Measurements from ENCODE around the gene ZNF142. TPM values are rescaled to one million over a fixed set of nuclear protein-coding genes. Genes with fewer than 3 reads are reported as not detected.

The ZNF142 gene
- total RNA-seq, 1 donor from 2014 or later: 28.7 TPM

GRCh38 chr2:218658671-218659257 is 659 bp downstream of the ZNF142 start:
- DNase-seq (ENCODE audit: extremely low read depth, low read depth, low spot score): no peak

- no peak for DNase-seq (ENCODE audit: extremely low read depth, low read depth, low spot score)
Observed at GRCh38 chr2:218655751-218656150, 3.7 kb downstream of the ZNF142 start.

GRCh38 chr2:218648787-218649100 is 10.7 kb downstream of the ZNF142 start:
- DNase-seq (ENCODE audit: extremely low read depth, low read depth, low spot score): no peak

- DNase-seq (ENCODE audit: extremely low read depth, low read depth, low spot score): no peak
Observed at GRCh38 chr2:218648088-218648786, 11.2 kb downstream of the ZNF142 start.

GRCh38 chr2:218645126-218645525 is 14.3 kb downstream of the ZNF142 start:
- DNase-seq (ENCODE audit: extremely low read depth, low read depth, low spot score): no peak

GRCh38 chr2:218644721-218645120 is 14.7 kb downstream of the ZNF142 start:
- DNase-seq (ENCODE audit: extremely low read depth, low read depth, low spot score): no peak

GRCh38 chr2:218643751-218644310 is 15.6 kb downstream of the ZNF142 start:
- DNase-seq (ENCODE audit: extremely low read depth, low read depth, low spot score): no peak

GRCh38 chr2:218642786-218643185 is 16.6 kb downstream of the ZNF142 start:
- DNase-seq (ENCODE audit: extremely low read depth, low read depth, low spot score): no peak

GRCh38 chr2:218642121-218642656 is 17.2 kb downstream of the ZNF142 start:
- DNase-seq (ENCODE audit: extremely low read depth, low read depth, low spot score): no peak

- DNase-seq (ENCODE audit: extremely low read depth, low read depth, low spot score): no peak
Observed at GRCh38 chr2:218638372-218638771, 21.1 kb downstream of the ZNF142 start.

- DNase-seq (ENCODE audit: extremely low read depth, low read depth, low spot score): no peak
Observed at GRCh38 chr2:218635719-218636118, 23.7 kb downstream of the ZNF142 start.

GRCh38 chr2:218631837-218632236 is 27.6 kb downstream of the ZNF142 start:
- DNase-seq (ENCODE audit: extremely low read depth, low read depth, low spot score): peak; percentile 88

- no peak for DNase-seq (ENCODE audit: extremely low read depth, low read depth, low spot score)
Observed at GRCh38 chr2:218627939-218628338, 31.5 kb downstream of the ZNF142 start.

- no peak for DNase-seq (ENCODE audit: extremely low read depth, low read depth, low spot score)
Observed at GRCh38 chr2:218626369-218626768, 33.1 kb downstream of the ZNF142 start.

GRCh38 chr2:218623366-218623705 is 36.1 kb downstream of the ZNF142 start:
- no peak for DNase-seq (ENCODE audit: extremely low read depth, low read depth, low spot score)

- DNase-seq (ENCODE audit: extremely low read depth, low read depth, low spot score): no peak
Observed at GRCh38 chr2:218622606-218623365, 36.6 kb downstream of the ZNF142 start.

- no peak for DNase-seq (ENCODE audit: extremely low read depth, low read depth, low spot score)
Observed at GRCh38 chr2:218621007-218621406, 38.4 kb downstream of the ZNF142 start.

GRCh38 chr2:218618102-218618860 is 41.1 kb downstream of the ZNF142 start:
- no peak for DNase-seq (ENCODE audit: extremely low read depth, low read depth, low spot score)

GRCh38 chr2:218615868-218616315 is 43.5 kb downstream of the ZNF142 start:
- DNase-seq (ENCODE audit: extremely low read depth, low read depth, low spot score): no peak

- no peak for DNase-seq (ENCODE audit: extremely low read depth, low read depth, low spot score)
Observed at GRCh38 chr2:218607436-218608115, 51.8 kb downstream of the ZNF142 start, which contains the start of gene PLCD4. Gene PLCD4, plus strand, starts transcription at chr2:218607899. Its CDS starts 7,841 bp downstream, at chr2:218615740.

Data from glomerular endothelial cell (primary cell).